GM10266 (cell line): ENCODE data around the gene TELO2.

ENCODE experiments used
- DNase-seq: peaks from one replicate; pipeline ENCODE4 v3.0.0; 2012; ENCODE audit errors: extremely low spot score
- CTCF ChIP-seq: IDR thresholded peaks from 2 replicates; pipeline ENCODE4 v1.5.1; 2012; ENCODE audit warnings: mild to moderate bottlenecking, low read depth; ENCODE audit not compliant: control insufficient read depth, insufficient read depth; ENCODE audit errors: missing control alignments

TELO2 gene

DNA sequence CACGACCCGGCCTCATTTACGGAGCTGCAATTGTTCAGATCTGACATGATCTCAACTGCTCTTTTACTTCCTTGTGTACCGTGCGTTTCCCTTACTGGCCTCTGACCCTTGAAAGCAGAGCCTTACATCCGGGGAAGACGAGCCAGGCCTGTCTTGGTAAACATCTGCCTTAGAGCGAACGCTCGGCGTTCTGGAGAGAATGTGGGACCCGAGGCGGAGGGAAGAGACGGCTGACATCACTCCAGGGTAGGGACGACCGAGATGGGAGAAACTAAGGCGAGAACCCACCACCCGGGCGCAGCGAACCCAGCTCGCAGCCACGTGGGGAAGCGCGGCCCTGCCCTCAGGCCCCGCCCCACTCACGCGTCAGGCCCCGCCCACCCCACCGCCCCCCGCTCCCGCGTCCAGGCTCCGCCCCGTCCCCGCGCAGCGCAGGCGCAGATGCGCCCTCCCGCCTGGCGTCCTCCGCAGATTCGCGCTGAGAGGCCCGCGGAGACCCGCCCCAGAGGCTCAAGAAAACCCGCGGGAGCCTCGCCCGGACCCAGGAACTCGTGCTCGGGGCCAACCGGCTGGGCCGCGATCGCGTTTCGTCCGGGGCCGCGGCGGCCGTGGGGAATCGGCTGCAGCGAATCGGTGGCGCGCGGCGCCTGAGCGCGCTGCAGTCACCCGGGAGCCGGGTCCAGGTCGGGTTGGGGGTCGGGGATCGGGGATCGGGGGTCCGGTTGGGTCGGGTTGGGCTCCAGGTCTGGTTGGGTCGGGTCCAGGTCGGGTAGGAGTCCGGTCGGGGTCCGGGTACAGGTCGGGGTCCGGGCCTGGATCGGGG lies at the start of gene TELO2:
TSS of gene TELO2 (plus strand) at position 438 of the 823 bp plus-strand sequence. CDS start 922 bp downstream, outside the sequence.
- TF ChIP-seq CTCF: no peak

GRCh38 chr16:1443403-1443973 lies 49.7 kb upstream of the TELO2 start:
- TF ChIP-seq CTCF: no peak
- no peak for DNase-seq

More for the DNA sequence above, at the start of gene TELO2:
- peak; percentile 100 for DNase-seq

GRCh38 chr16:1443980-1444729 lies 49.0 kb upstream of the TELO2 start, which contains the start of gene CCDC154:
Gene CCDC154, minus strand, starts transcription at chr16:1444556. Its CDS starts 234 bp downstream, at chr16:1444322.
- no peak for DNase-seq
- no peak for TF ChIP-seq CTCF

DNA sequence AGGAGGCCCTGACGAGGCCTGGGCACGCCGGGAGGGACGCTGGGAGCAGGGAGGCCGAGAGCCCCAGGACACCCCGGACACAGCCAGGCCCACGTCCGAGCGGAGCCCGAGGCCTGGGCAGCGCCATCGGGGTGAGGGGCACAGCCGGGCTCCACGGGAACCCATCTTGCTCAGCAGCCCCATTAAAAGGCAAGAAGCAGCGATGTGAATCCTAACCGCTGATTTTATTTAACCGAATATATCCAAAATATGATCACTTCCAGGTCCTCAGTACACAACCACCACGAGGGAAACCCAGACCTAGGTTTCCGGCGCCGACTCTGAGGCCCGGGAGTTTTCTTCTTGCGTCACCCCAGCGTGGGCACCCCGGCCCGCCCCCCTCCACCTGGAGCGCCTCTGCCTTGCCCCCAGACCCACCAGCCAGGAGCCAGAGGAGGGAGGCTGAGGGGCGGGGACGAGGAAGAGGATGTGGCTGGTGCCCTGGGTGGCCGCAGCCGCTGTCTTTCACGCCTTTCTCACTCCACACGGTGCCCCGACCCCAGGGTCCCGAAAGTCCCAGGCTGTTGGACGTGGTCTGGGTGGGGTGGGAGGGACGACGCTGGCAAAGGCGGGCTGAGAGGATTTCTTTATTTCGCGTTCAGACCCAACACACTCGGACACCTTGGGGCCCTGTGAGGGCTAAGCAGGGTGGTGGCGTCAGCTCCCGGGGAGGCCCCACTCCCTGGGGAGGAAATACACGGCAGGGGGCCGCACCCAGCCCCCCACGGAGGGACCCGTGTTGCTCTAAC lies 48.2 kb upstream of the TELO2 start:
- no peak for TF ChIP-seq CTCF
- no peak for DNase-seq

- no peak for DNase-seq
- TF ChIP-seq CTCF: no peak
Observed at GRCh38 chr16:1445518-1446203, 47.5 kb upstream of the TELO2 start.

- DNase-seq: no peak
- TF ChIP-seq CTCF: no peak
Observed at GRCh38 chr16:1446296-1447080, 46.7 kb upstream of the TELO2 start.
